Gastroesophageal sphincter (tissue), 3 donors: ENCODE measurements around the gene HIVEP3.

Experiments
- CTCF ChIP-seq, 4 experiments: fragments of 200-600 bp in 2 of 4; fragments of 450-650 bp in 2 of 4; sonication (generic) in 1 of 4; IDR thresholded peaks; one replicate each; pipeline ENCODE4 v1.5.1; 2017 to 2019; ENCODE audit warnings: antibody characterized with exemption in 4 of 4, mild to moderate bottlenecking in 2 of 4, moderate library complexity in 2 of 4
- EP300 ChIP-seq: sonication (generic); formaldehyde crosslinking; IDR thresholded peaks from one replicate; pipeline ENCODE4 v1.6.1; 2017; ENCODE audit warnings: antibody characterized with exemption, mild to moderate bottlenecking
- POLR2A ChIP-seq, 2 donors: fragments of 450-650 bp; IDR thresholded peaks; one replicate each; pipeline ENCODE4 v1.6.1; 2017; ENCODE audit warnings: antibody characterized with exemption in 2 of 2, mild to moderate bottlenecking in 2 of 2, moderate library complexity in 1 of 2
- POLR2AphosphoS5 ChIP-seq: sonication (generic); formaldehyde crosslinking; IDR thresholded peaks from one replicate; pipeline ENCODE4 v1.6.1; 2017; ENCODE audit warnings: antibody characterized with exemption

DNA sequence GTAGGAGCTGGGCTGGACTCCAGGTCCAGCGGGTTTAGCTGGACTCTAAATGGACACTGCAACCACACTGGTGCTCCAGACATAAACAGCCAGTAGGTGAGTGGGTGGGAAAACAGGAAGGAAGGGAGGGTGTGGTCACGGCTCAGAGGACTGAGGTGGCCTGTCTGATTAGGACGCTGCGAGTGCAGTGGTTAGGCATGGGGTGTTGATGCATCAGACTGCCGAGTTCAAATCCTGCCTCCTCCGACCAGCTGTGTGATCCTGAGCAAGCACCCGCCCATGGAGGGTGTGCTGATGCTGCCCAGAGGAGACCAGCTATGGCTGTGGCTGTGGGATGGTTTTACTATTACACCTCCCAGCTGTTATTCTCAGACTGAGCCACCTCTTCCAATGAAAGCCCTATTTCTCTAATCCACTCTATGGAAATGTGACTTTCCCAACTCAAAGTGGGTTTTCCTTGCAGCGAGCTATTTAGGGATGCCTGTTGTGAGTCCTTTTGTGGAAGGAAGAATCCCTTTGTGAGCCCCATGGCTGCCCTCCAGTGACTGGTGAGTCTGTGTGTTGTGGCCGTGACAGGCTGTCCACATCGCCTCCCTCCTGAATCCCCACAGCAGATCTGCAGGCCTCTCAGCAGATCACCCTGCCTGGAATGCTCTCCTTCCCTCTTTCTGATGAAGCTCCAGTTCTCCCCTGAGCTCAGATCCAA, 377.7 kb downstream of the HIVEP3 start:
- TF ChIP-seq POLR2A (IDR thresholded peaks at IDR 0.05): no peak
- no peak for TF ChIP-seq EP300
- TF ChIP-seq CTCF (IDR thresholded peaks at IDR 0.05): no peak
- TF ChIP-seq POLR2AphosphoS5: no peak
